HG02763 (cell line): ENCODE data around the gene PLA1A.
"Not testable (repeated sequence)": the region's sequence is repeated elsewhere in the genome, so short reads cannot be mapped to it uniquely, and the experiment has no call there.

ENCODE experiments used
- ATAC-seq: cut with Tn5 transposase; IDR thresholded peaks from one replicate; pipeline ENCODE4 v1.9.1; 2021; ENCODE audit warnings: mild to moderate bottlenecking, moderate library complexity; ENCODE audit not compliant: unreplicated experiment

The PLA1A gene

GRCh38 chr3:119597548-119598288 lies at the start of gene PLA1A:
Gene PLA1A (plus strand): TSS chr3:119597885. CDS start chr3:119597914, 29 bp downstream.
- ATAC-seq, result no peak

GRCh38 chr3:119548341-119548740 lies 49.3 kb upstream of the PLA1A start:
- ATAC-seq, result no peak

DNA sequence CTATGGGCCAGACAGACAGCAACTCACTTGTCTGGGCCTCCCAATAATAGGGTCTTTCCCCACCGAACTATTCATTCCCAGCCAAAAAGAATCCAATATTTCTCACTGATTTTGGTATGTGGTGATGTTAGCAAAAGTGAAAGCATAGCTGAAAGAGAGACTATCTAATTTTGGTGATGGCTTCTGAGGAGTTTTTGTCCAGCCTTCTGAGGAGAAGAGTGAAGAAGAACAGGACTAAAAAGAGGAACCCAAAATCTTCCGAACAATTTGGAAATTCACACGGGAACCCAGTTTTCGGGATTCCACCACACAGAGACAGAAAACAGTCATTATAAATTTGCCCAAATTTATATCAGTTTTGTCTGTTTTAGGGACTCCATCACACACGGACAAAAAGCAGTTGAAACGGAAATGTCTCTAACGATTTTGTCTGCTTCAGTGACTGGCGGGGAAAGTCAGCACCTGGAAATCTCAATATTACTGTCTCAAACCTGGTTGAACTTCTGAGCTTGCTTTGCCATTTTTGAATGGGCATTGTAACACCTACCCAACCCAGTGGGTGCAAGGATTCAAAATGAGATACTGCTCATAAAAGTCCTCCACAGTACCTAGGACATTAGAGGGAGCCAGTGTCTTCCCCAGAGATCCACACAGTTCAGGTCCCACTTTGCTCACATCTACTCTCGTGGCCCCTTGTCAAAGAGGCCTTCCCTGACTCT lies 47.3 kb upstream of the PLA1A start:
- no peak for ATAC-seq

DNA sequence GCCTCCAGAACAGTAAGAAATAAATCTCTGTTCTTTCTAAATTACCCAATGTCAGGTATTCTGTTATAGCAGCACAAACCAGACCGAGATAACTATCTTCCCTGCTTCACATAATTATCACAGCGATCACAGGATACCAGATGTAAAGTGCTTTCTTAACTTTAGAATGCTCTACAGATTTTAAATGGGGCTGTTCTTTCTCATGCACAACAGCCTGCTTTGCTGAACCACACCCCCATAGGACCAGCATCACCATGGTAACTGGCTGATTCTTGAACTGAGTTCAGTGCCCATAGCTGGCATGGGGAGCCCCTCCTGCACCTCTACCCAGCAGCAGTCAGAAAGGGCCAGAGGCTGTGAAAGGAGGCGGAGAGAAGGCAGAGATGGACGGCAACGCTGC lies 46.1 kb upstream of the PLA1A start:
- ATAC-seq, result no peak

GRCh38 chr3:119552928-119553327 lies 44.8 kb upstream of the PLA1A start:
- ATAC-seq, result not testable (repeated sequence)

DNA sequence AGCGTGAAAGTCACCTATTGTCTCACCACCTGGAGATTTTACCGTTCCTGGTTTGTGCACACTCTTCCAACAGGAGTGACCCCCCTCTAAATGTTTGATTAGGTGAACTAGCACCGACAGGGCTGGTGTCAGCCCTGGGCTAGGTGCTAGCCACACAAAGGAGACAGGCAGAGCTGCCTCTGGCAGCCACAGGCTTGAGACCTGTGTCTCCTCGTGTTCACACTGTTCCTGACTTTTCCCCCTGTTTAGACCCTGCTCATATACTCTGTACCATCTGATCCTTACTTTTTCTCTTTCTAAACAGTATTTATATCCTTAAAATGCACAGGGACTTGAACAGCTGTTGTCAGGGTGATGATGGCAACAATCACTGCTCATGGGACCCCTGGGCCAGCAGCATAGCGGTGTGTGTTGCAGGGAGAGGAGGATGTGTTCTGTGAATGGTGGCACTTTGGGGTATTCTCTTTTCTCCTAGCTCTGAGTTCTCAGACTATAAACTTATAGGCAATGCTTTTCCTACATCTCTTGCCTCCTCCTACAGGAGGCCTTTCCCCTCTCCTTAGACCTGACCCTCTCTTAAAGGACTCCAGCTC lies 43.8 kb upstream of the PLA1A start:
- ATAC-seq, result no peak

- no peak for ATAC-seq
Measured at GRCh38 chr3:119555309-119555735, 42.4 kb upstream of the PLA1A start.

GRCh38 chr3:119555929-119556328 lies 41.8 kb upstream of the PLA1A start:
- no peak for ATAC-seq

DNA sequence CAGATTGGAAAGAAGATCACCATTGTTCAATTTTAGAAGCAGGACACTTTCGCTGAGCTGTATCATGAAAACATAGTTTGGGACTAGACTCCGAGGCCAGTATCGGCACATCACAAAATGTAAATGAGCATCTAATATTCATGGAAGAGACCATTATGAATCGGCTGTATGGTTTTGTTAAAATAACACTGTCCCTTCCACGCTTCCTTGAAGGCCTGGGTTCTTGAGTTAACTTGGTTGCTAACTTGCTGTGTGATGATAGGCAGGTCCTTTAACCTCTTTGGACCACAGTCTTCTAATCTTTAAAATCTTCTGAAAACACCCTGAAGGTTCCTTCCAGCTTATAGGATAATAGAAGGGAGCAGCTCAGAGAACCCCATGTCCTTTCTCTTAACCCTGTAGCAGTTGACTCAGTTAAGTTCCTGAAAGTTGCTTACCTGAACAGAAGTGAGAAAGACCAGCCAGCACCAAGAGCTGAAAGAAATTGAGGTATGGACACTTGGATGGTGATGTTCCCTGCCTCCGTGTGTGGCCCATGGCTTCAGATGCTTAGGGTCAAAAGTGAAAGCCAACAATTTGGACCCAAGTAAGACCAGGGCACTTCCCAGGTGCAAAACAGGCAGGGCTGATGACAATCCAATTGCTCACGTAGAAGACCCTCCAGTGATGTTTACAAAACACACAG lies 40.4 kb upstream of the PLA1A start:
- ATAC-seq, result no peak

GRCh38 chr3:119557877-119558269 lies 39.8 kb upstream of the PLA1A start:
- ATAC-seq, result no peak

- ATAC-seq, result no peak
Measured at GRCh38 chr3:119558626-119559317, 38.9 kb upstream of the PLA1A start.

GRCh38 chr3:119559441-119559963 lies 38.2 kb upstream of the PLA1A start, which contains the start of gene CD80:
Gene CD80 (minus strand): TSS chr3:119559614. CDS start chr3:119557728, 1,886 bp downstream.
- peak; percentile 48 for ATAC-seq

DNA sequence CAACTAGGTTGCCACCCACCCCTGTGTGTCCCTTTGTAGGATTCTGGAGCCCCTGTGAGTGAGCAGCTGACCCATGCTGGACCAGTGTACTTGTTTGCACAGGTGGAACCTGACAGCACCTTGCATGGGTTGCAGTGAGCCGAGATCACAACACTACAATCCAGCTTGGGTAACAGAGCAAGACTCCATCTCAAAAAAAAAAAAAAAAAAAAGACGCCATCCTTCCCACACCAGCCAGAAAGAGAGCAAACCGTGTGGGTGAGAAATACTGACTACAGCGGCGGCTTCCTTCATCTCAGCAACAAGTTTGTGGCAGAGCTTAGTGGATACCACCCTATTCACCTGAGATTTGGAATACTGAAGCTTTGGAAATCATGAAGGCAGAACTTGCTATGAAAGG lies 37.5 kb upstream of the PLA1A start:
- ATAC-seq, result no peak

DNA sequence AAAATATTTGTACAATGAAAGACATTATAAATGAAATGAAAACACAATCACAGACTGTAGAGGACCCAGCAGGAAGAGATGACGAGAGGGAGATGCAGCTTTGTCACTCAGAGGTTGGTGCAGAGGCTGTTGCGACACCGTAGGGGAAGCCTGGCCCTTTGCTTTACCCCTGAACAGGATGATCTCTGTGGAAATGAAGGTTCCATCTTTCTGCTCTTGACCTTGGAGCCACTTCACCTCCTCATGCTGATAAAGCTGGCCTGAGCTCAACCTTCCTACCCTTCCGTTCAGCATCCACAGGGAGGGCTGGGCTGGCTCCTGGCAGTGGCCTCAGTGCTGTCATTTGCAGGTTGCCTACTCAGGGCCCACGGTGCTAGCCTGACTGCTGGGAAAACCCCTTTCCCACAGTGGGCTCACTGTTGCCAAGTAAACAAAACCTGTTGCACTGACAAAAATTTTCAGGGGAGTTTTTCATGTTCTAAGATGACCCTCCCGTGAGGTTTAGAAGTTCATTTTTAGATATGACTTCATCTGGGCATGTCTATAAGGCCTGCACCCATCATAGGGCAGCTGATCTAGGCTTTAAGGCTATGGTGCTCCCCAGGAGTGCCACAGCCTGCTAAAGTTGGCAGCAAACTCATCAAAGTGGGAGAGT lies 35.3 kb upstream of the PLA1A start:
- ATAC-seq, result peak; percentile 75

DNA sequence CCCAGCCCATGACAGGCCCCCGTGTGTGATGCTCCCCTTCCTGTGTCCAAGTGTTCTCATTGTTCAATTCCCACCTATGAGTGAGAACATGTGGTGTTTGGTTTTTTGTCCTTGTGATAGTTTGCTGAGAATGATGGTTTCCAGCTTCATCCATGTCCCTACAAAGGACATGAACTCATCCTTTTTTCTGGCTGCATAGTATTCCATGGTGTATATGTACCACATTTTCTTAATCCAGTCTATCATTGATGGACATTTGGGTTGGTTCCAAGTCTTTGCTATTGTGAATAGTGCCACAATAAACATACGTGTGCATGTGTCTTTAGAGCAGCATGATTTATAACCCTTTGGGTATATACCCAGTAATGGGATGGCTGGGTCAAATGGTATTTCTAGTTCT lies 34.4 kb upstream of the PLA1A start:
- ATAC-seq, result not testable (repeated sequence)

DNA sequence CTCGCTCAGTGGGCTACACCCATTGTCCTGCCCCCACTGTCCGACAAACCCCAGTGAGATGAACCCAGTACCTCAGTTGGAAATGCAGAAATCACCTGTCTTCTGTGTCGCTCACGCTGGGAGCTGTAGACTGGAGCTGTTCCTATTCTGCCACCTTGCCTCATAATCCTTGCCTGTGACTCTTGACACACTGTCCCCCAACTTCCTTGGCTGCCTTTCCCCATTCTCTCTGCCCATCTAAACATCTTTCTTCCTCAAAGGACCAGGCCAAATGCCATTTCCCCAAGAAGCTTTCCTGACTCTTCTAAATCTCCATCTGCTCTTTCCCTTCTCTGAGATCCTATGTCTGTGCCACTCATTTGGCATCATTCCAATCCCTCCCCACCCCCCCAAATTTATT lies 28.5 kb upstream of the PLA1A start:
- no peak for ATAC-seq

DNA sequence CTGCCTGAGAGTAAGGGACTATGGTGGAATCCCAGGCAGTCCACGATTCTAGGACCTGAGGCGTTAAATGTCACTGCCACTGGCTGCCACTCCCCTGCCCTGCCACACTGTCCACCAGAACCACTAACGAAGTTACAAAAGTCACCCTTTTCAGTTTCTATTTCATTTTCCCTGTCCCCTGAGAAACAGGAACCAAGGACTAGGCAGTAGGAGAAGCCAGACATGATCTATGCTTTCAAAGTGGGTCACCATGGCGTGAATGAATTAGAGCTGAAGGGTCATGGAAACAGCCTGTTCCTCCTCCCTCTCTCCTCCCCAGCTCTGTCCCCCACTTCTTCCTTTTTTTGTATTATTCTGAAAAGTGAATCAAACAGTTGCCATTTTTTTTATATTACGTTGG lies 27.5 kb upstream of the PLA1A start:
- ATAC-seq, result no peak

GRCh38 chr3:119571230-119571629 lies 26.5 kb upstream of the PLA1A start:
- ATAC-seq, result no peak

DNA sequence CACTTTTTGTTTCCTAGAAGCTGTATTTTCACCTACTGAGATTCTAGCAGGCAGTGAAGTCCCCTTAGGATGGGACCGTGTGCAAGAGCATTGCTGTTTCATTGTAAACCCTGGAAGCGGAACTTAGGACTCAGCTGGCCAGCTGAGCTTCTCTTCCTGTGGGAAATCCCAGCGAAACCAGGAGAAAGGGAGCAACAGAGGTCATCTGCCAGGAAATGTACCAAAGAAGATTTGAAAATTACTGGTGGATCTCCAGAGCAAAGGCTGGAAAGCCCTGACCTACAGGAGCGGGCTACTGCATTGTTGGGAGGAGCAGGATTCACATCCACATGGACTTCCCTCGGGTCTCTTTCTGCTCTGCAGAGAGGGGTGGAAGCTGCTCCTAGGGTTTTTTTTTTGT lies 26.0 kb upstream of the PLA1A start:
- ATAC-seq, result no peak

DNA sequence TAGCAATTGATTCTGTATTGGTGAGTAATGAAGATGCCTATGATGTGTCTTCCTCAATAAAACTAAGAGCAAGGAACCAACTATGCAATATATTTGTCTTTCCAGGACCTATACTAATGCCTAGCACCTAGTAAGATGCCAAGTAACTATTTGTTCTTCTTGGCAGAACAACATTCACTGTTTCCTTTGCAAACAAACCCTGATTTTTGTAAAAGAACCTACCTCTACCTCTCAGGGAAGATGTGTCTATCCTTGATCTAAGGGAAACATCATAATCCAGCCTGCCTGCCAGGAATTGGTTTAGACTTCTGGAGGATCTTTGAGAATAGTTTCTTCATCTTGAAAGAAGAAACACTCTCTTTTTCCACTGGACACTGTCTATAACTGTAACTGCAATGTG lies 22.2 kb upstream of the PLA1A start:
- ATAC-seq, result no peak
